Ishikawa (cell line): Measurements from ENCODE around the gene MGA.

Experiments used
- CEBPB ChIP-seq: IDR thresholded peaks from 2 replicates; pipeline ENCODE4 v1.6.1; 2012
- CREB1 ChIP-seq: IDR thresholded peaks from 2 replicates; pipeline ENCODE4 v1.6.1; 2012; ENCODE audit warnings: low read depth
- EGR1 ChIP-seq: IDR thresholded peaks from 2 replicates; pipeline ENCODE4 v1.6.1; 2012
- EP300 ChIP-seq: IDR thresholded peaks from 2 replicates; pipeline ENCODE4 v1.6.1; 2012; ENCODE audit warnings: borderline replicate concordance
- FOXM1 ChIP-seq: IDR thresholded peaks from 2 replicates; pipeline ENCODE4 v1.6.1; 2012; ENCODE audit warnings: low read depth, borderline replicate concordance
- MAX ChIP-seq: IDR thresholded peaks from 2 replicates; pipeline ENCODE4 v1.6.1; 2012
- NFIC ChIP-seq: IDR thresholded peaks from 2 replicates; pipeline ENCODE4 v1.6.1; 2012
- RAD21 ChIP-seq: IDR thresholded peaks from 2 replicates; pipeline ENCODE4 v1.6.1; 2012; ENCODE audit warnings: low read depth
- TAF1 ChIP-seq: IDR thresholded peaks from 2 replicates; pipeline ENCODE4 v1.6.1; 2012; ENCODE audit warnings: low read depth, mild to moderate bottlenecking
- TCF12 ChIP-seq: IDR thresholded peaks from 2 replicates; pipeline ENCODE4 v1.6.1; 2012; ENCODE audit warnings: low read depth
- TEAD4 ChIP-seq: IDR thresholded peaks from 2 replicates; pipeline ENCODE4 v1.6.1; 2012
- YY1 ChIP-seq: IDR thresholded peaks from 2 replicates; pipeline ENCODE4 v1.6.1; 2012; ENCODE audit warnings: low read depth
- ZBTB7A ChIP-seq: IDR thresholded peaks from 2 replicates; pipeline ENCODE4 v1.6.1; 2012; ENCODE audit warnings: low read depth
- TF ChIP-seq, protein P1 (sequence below): IDR thresholded peaks from 2 replicates; pipeline ENCODE4 v1.6.1; 2012
- TF ChIP-seq, protein P2 (sequence below): IDR thresholded peaks from 2 replicates; pipeline ENCODE4 v1.6.1; 2012; ENCODE audit warnings: low read depth, mild to moderate bottlenecking

The MGA gene

DNA sequence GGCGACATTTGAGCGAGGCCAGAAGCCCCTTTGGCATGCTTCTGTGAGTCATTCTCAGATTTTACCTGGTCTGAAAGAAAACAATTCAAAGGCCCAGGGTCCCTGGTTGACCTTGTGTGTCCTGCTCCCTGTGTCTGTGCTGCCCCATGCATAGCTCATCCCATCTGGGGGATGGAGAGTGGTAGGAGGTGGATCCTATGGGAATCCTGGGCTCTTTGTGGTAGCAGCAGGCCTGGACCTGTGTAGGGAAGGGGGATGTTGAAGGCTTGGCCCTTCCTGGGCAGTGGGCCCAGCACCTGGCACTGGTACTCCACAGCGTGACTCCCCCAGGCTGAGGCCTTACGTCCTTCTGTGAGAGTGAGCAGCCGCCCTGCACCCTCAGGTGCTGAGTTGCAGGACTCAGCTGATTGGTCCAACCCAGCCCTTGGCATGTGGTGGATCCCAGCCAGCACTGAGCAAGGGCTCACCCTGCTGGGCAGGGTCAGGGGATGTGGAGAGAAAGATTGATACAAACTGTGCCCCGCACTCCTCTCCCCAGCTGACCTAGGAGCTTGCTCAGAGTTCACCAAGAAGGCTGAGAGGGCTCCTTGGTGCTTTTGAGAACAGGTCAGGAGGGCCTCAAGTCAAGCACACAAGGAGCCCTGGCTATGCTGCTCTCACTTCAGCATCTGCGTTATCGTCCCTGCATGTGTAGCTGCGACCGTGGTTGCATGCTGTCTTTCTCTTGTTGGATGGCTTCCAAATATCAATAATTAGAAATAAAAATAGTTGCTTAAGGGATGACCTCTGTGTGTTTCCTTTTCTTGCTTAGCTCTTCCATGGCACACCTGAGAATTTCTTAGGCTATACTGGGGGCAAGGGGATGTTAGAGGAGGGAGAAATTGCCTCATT, 146.3 kb downstream of the MGA start:
- TF ChIP-seq, protein P1, sequence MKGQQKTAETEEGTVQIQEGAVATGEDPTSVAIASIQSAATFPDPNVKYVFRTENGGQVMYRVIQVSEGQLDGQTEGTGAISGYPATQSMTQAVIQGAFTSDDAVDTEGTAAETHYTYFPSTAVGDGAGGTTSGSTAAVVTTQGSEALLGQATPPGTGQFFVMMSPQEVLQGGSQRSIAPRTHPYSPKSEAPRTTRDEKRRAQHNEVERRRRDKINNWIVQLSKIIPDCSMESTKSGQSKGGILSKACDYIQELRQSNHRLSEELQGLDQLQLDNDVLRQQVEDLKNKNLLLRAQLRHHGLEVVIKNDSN, result peak; percentile 31; the same call in 1 of the 2 replicates
- no peak for TF ChIP-seq ZBTB7A
- peak; percentile 72 for TF ChIP-seq NFIC
- no peak for TF ChIP-seq CREB1
- TF ChIP-seq, protein P2, sequence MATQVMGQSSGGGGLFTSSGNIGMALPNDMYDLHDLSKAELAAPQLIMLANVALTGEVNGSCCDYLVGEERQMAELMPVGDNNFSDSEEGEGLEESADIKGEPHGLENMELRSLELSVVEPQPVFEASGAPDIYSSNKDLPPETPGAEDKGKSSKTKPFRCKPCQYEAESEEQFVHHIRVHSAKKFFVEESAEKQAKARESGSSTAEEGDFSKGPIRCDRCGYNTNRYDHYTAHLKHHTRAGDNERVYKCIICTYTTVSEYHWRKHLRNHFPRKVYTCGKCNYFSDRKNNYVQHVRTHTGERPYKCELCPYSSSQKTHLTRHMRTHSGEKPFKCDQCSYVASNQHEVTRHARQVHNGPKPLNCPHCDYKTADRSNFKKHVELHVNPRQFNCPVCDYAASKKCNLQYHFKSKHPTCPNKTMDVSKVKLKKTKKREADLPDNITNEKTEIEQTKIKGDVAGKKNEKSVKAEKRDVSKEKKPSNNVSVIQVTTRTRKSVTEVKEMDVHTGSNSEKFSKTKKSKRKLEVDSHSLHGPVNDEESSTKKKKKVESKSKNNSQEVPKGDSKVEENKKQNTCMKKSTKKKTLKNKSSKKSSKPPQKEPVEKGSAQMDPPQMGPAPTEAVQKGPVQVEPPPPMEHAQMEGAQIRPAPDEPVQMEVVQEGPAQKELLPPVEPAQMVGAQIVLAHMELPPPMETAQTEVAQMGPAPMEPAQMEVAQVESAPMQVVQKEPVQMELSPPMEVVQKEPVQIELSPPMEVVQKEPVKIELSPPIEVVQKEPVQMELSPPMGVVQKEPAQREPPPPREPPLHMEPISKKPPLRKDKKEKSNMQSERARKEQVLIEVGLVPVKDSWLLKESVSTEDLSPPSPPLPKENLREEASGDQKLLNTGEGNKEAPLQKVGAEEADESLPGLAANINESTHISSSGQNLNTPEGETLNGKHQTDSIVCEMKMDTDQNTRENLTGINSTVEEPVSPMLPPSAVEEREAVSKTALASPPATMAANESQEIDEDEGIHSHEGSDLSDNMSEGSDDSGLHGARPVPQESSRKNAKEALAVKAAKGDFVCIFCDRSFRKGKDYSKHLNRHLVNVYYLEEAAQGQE, result no peak
- no peak for TF ChIP-seq EGR1
- no peak; the same call in 1 of the 2 replicates for TF ChIP-seq MAX
- no peak for TF ChIP-seq TAF1
- TF ChIP-seq FOXM1, result no peak
- TF ChIP-seq TEAD4, result peak; percentile 77
- peak; percentile 60; the same call in 1 of the 2 replicates for TF ChIP-seq RAD21
- no peak for TF ChIP-seq CEBPB
- 0 out of 2 replicates have a peak, but pooled peaks have one; percentile 11 for TF ChIP-seq YY1
- TF ChIP-seq TCF12, result no peak
- no peak for TF ChIP-seq EP300

- TF ChIP-seq ZBTB7A (no peak), RAD21 (no peak), YY1 (no peak), CREB1 (no peak), EP300 (no peak), EGR1 (no peak), TAF1 (no peak), TCF12 (no peak), MAX (no peak), NFIC (no peak), FOXM1 (no peak), TEAD4 (no peak), CEBPB (no peak)
- TF ChIP-seq, protein P1, result no peak
- TF ChIP-seq, protein P2, result no peak
These were observed 148.9 kb downstream of the MGA start for GRCh38 chr15:41809121-41809520.

DNA sequence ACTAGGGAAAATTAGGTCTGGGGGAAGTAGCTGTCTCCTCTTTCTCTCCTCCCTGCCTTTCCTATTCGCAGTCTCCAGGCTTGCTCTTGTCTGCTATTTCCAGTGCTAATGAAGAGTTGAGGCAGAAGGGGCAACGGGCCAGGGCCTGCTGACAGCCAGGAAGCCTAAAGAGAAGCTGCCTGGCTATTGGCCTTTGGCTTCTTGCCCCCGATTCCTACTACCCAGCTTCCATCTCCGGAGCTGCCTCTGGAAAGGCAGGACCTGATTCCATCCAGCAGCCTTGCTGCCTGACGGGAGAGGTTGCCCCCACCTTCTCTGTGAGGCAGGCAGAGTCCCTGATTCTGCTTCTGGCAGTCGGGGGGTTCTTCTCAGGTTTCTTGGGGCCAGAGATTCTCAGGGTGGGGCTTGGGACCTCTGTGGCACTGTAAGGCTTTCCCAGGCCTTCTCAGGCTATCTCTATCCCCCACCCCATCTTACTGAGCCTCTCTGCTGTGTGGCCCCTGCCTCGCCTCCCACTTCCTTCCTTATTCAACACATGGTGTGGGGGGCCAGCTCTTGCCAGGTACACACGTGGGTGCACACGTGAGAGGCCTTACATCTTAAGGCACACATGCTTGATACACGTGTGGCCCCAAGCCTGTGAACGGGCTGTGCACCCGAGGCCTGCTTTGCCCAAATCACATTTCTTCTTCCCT, 149.5 kb downstream of the MGA start:
- TF ChIP-seq MAX (no peak), TEAD4 (no peak), YY1 (no peak), RAD21 (no peak), ZBTB7A (no peak), CEBPB (no peak), EP300 (no peak), FOXM1 (no peak), NFIC (no peak), TCF12 (no peak), EGR1 (no peak), CREB1 (no peak), TAF1 (no peak)
- TF ChIP-seq, protein P2, result no peak
- TF ChIP-seq, protein P1, result no peak
